Effector CD8-positive, alpha-beta T cell (primary cell): Measurements from ENCODE around the gene TMEM150A.
"Not testable (repeated sequence)": the region's sequence is repeated elsewhere in the genome, so short reads cannot be mapped to it uniquely, and the experiment has no call there.

ENCODE experiments used
- DNase-seq: peaks from one replicate; lab custom pipeline; 2025; lab: John Stamatoyannopoulos, UW

The TMEM150A gene

DNA sequence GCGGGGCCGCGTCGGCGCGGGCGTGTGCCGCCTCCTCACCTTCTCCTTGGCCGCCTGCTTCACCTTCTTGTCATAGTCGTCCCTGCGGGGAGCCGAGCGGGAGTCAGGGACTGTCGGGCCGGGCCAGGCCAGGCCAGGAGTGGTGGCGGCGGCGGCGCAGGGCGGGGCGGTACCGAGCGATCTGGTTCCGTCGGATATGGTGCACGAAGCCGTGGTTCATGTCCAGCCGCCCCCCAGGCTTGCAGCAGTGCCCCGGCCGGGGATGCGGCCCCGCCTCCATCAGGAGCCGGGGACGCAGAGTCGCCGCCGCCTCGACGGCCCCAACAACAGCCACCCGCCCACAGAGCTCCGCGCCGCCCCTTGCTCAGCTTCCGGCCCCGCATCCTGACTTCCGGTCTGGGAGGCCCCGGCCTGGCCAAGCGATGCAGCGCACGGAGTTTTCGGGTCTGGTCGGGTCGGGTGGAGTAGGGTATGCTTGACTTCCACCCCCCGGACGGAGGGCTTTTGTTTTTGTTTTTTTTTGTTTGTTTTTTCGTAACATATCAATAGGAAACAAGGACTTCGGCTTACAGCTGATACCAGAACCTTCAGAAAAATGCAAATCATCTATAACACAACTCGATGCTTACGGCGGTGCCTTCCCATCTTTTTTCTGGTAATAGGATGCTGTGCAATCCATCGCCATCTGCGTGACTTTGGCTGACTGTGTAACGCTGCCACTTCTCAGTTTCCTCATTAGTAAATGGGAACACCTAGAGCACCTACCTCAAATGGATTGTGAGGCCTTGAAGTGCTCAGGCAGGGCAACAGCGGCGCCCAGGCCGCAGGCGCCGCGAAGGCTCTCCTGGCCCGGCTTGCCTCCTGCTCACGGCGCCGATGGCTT, 9.4 kb upstream of the TMEM150A start, which contains the start of gene C2orf68:
C2orf68 (minus strand) TSS at position 362 of the 883 bp plus-strand sequence; CDS start at position 280, 82 bp downstream.
- DNase-seq: peak; percentile 69

- no peak for DNase-seq
Observed at GRCh38 chr2:85611217-85611704, 8.8 kb upstream of the TMEM150A start.

- DNase-seq: no peak
Observed at GRCh38 chr2:85607268-85608215, 5.0 kb upstream of the TMEM150A start.

DNA sequence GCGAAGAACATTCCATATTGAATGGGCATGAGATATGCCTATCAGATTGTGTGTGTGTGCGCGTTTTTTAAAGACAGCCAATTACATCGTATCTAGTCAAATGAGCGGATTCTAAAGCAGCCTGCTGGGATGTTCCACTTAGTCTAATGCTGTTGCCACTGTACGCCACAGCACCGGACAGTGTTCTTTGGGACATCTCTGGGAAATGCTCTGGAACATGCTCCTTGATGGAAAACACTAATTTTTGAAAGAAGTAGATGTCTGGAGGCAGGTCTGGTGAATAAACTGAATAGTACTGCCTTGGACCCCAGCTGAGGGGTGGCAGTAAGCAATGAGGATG, 3.6 kb upstream of the TMEM150A start:
- no peak for DNase-seq

GRCh38 chr2:85605406-85606115, 3.1 kb upstream of the TMEM150A start:
- DNase-seq: no peak

GRCh38 chr2:85604568-85605339, 2.3 kb upstream of the TMEM150A start:
- DNase-seq: no peak

DNA sequence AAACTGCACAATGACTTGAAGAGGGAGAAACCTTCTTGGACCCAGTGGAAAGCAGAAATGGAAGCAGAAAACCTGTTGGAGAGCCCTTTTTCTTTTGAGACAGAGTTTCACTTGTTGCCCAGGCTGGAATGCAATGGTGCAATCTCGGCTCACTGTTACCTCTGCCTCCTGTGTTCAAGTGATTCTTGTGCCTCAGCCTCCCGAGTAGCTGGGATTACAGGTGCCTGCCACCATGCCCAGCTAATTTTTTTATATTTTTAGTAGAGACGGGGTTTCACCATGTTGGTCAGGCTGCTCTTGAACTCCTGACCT, 1.6 kb upstream of the TMEM150A start:
- not testable (repeated sequence) for DNase-seq

GRCh38 chr2:85601771-85602475, 575 bp downstream of the TMEM150A start:
- DNase-seq: no peak

GRCh38 chr2:85600951-85601770, 1.3 kb downstream of the TMEM150A start:
- DNase-seq: no peak

GRCh38 chr2:85600235-85600575, 2.3 kb downstream of the TMEM150A start:
- no peak for DNase-seq

GRCh38 chr2:85599468-85600234, 2.8 kb downstream of the TMEM150A start:
- DNase-seq: no peak

GRCh38 chr2:85598594-85599340, 3.7 kb downstream of the TMEM150A start:
- DNase-seq: no peak

GRCh38 chr2:85597241-85597640, 5.3 kb downstream of the TMEM150A start:
- DNase-seq: no peak

GRCh38 chr2:85596486-85597143, 5.9 kb downstream of the TMEM150A start:
- DNase-seq: no peak

DNA sequence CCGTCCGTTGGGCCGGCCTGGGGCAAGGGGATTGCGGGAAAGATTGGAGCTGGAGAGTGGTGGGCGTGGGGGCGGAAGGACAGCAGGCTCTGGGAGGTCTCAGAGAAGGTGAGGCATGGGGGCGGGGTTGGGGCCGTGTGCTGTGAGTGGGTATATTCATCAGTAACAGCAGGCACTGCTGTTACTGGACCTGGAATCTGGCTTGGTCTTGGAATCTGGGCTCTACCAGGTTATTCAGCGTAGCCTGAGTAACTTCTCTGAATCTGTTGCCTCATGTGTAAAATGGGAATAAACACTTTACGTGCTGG, 6.5 kb downstream of the TMEM150A start:
- DNase-seq: no peak

DNA sequence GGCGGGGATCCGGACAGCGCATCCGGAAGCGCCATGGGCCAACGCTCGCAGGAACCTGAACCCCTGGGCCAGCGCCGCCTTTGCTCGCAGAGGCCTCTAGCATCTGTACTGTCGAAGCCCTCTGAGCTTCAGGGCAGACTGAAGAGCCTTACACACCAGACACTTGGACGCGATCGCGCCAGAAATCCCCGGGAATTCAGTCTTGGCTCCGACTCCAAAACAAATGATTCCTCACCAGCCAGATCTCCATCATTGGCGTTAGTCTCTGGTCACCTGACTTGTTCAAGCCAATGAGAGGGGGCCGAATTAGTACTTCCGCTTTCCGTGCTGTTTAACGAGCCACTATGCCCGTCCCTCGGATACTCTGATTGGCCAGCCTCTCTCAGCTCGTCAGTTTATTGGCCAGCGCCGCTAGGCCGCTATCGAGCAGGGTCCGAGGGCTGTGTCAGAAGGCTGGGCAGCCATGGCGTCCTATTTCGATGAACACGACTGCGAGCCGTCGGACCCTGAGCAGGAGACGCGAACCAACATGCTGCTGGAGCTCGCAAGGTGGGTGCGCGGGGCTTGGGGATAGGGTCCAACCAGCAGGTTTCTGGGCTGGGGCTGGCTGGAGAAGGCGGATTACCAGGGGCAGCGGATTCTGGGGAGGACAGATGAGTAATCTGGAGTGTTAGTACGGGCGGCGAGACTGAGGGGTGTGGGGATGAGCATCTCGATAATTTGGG, 7.0 kb downstream of the TMEM150A start, which contains the start of gene RNF181:
RNF181 (plus strand) TSS at position 445 of the 725 bp plus-strand sequence; CDS start at position 464, 19 bp downstream.
- DNase-seq: peak; percentile 89

DNA sequence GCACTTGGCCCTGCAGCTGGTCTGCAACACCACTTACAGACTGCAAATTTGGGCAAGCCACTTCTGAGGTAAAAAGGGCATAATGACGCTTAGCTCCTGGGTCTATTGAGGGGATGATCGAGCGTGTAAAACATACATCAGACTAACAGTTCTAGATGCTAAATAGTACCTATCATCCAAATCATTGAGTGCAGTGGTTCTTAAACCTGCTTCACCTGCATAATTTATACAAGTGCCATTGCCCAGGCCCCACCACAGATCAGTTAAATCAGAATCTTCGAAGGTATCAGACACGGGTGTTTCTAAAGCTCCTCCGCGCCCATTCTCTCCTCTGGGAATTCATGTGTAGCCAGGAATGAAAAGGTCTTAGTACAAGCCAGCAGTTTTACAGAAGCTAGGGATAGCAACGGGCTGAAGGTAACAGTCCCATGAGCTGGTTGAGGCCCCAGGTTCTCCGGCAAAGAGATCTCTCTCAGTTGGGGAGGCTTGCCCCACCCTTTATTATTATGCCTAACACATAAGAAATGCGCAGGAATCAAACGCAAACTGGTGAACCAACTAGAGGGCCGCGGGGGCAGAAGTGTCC, 7.7 kb downstream of the TMEM150A start:
- no peak for DNase-seq
